NCI-H146 (cell line): Measurements from ENCODE around the gene SLC2A5.

Experiments used
- DNase-seq: peaks from one replicate; lab custom pipeline; 2025; lab: John Stamatoyannopoulos, UW

SLC2A5 gene

GRCh38 chr1:9088807-9089206 lies 19.4 kb upstream of the SLC2A5 start:
- no peak for DNase-seq

DNA sequence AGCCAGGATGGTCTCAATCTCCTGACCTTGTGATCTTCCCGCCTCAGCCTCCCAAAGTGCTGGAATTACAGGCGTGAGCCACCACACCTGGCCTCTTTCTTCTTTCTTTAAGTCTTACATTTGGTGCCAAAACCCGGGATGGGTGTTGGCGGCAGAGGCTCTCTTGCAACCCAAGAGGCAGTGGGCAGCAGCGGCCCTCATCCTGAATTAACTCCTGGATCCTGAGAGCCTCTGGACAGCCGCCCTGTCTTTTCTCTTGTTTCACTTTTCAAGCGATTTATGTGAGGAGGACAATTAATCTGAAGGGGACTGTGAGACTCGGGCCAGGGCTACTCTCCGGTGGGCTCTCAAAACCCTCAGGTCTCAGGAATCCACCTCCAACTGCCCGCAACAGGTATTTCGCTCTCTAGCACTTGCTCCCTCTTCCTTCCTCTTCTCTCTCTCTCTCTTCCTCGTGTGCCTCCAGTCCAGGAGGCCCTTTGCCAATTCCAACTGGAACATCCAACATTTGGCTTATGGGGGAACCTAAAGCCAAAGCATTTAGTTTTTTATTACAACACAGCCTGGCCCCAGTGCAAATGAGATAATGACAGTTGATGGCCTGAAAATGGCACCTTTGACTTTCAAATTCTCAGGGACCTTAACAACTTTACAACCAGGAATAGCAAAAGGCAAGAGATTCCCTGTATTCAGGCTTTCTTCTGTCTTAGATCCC lies 18.1 kb upstream of the SLC2A5 start:
- no peak for DNase-seq

DNA sequence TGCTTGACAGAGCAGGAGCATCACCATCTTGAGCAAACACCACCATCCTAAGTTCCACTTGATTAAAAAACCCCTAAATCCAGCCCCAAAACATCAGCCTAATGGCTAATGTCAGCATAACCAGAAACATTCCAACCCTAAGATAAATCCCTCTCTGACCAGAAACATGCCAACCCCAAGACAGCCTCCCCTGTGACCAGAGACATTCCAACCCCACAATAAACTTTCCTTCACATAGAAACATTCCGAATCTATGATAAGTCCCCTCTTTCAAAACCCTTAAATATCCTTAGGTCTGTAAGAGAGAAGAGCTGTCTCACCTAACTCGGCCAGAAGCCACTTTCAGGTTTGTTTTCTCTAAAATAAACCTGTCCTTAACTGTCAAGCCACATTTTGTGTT lies 17.4 kb upstream of the SLC2A5 start:
- no peak for DNase-seq

DNA sequence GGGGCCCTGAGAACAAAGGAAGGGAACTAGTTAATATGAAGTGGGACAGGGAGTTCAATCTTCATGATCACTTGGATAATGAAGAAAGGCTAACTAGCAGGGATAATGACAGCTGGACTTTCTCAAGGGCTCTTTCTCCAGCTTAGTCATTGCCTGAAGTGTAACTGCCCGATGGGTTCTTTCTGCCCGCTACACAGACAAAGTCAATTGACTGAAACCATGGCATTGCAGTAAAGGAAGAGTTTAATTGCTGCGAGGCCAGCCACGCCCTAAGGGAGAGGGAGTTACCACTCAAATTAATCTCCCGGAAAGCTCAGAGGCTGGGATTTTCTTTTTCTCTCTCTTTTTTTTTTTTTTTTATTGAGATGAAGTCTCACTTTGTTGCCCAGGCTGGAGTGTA lies 16.6 kb upstream of the SLC2A5 start:
- DNase-seq = no peak

- no peak for DNase-seq
These were observed 16.0 kb upstream of the SLC2A5 start for GRCh38 chr1:9085306-9085940.

GRCh38 chr1:9084906-9085305 lies 15.5 kb upstream of the SLC2A5 start:
- no peak for DNase-seq

DNA sequence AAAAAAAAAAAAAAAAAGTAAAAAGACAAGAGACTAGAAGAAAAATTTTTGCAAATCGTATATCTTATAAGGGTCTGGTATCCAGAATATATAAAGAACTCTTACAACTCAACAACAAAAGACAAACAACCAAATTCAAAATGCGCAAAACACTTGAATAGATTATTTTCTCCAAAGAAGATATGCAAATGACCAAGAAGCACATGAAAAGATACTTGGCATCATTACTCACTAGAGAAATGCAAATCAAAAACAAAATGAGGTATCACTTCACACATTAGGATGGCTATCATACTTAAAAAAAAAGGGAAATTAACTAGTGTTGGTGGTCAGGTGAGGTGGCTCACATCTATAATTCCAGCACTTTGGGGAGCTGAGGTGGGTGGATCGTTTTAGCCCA lies 12.0 kb upstream of the SLC2A5 start:
- DNase-seq = no peak

- no peak for DNase-seq
These were observed 11.4 kb upstream of the SLC2A5 start for GRCh38 chr1:9080705-9081291.

DNA sequence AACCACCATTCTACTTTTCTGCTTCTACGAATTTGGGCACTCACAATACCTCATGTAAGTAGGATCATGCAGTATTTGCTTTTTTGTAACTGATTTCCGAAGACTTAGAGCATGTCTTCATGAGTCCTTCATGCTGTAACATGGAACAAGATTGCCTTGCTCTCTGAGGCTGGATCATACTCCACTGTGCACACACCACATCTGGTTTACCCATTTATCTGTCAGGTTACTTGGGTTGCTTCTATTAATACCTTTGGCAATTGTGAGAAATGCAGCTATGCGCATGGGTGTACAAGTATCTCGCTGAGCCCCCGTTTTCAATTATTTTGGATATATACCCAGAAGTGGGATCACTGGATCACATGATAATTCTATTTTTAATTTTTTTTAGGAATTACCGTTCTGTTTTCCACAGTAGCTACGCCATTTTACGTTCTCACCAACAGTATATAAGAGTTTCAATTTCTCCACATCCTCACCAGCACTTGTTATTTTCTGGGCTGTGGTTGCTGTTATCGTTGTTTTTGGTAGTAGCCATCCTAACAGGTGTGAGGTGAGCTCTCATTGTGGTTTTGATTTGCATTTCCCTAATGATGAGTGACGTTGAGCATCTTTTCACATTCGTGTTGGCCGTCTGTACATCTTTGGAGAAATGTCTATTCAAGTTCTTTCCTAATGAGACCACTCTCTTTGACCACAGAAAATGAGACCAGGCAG lies 10.7 kb upstream of the SLC2A5 start:
- DNase-seq = no peak

DNA sequence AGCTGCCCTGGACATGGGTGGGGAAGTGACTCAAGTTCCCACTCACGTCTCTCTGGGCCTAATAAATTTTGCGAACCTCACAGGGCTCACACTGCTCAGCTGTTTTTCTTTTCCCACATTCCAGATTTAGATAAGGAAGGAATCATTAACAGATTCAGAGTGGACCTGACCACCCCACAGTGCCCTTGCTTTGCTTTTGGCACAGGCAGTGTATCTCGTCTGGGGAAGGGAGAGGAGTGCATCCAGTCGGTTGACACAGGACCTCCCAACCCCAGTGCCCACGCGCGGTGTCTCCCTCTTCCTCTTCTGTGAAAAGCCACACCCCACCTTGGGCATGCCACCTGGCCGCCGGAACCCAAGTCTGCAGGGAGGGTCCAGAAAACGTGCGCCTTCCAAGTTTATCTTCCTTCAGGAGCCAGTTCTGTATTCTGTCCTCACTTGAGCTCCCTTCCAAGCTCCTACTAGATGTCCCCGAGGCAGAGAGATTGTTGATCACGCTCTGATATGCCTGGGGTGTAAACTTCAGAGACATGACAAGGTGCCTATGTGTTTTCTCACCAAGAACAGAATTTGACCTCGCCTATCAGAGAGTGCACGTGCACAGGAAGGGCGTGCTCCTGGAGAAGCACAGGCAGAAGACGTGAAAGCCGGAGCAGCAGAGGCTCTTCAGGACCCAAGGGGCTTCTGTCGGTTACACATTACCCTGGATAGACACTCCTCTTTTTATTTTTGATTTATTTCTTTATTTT lies 9.5 kb upstream of the SLC2A5 start:
- DNase-seq = no peak

- no peak for DNase-seq
These were observed 8.7 kb upstream of the SLC2A5 start for GRCh38 chr1:9078015-9078751.

- DNase-seq = no peak
These were observed 5.6 kb upstream of the SLC2A5 start for GRCh38 chr1:9075022-9075421.

- no peak for DNase-seq
These were observed 3.7 kb upstream of the SLC2A5 start for GRCh38 chr1:9073143-9073542.

DNA sequence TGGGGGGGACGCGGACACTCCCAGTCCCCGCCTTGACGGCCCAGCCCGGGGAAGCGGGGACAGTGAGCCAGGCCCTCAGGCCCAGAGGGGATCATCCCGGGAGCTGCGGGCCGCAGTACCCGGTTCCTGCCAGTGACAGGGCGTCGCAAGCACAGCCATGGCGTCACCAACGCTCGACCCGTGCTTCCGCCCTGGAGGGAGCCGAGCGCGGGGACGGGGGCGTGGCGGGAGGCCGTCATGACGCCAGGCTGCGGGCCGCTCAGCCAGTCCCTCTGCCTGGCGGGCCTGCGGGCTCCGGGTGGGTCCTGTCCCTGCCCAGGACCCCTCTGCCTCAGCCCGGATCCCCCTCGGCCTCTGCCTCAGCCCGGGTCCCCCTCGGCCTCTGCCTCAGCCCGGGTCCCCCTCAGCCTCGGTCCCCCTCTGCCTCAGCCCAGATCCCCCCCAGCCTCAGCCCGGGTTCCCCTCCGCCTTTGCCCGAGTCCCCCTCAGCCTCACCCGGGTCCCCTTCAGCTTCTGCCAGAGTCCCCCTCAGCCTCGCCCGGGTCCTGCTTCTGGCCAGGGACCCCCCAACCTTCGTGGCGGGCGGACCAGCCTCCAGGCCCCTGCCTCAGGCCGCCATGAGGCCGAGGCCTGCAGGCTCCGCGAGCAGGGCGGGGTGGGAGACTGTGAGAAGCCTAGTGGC lies 2.3 kb upstream of the SLC2A5 start:
- no peak for DNase-seq

DNA sequence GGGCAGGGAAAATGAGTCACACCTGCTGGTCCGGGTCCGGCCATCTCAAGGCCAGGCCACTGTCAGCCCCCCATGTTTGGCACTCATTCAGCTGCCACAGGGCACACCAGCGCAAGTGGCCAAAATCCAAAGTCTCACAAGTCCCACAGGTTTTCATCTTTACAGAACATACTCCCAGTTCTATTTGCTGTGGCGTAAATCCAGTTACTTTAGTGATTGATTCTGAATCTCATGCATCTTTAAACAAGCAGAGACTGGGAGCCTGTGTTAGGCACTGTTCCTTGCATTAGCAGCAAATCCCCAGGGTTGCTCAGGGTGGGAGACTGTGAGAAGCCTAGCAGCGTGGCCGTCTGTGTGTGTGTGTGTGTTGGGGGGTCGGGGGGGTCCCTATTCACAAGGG lies 1.1 kb upstream of the SLC2A5 start:
- no peak for DNase-seq

DNA sequence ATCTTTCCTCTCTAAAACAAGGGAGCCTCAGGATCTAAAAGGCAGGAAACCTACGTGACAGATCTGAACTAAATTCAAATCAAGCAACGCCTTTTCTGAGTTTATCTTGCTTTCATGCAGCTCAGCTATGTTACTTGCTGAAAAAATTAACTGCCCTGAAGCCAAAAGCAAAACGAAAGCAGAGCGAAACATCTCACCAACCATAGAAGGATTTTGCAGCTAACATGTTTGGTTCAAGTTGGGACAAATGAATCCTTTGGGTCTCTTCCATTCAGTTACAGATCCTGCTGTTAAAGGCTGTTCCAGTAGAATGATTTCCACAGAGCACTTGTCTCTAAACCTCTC lies 482 bp downstream of the SLC2A5 start:
- no peak for DNase-seq

DNA sequence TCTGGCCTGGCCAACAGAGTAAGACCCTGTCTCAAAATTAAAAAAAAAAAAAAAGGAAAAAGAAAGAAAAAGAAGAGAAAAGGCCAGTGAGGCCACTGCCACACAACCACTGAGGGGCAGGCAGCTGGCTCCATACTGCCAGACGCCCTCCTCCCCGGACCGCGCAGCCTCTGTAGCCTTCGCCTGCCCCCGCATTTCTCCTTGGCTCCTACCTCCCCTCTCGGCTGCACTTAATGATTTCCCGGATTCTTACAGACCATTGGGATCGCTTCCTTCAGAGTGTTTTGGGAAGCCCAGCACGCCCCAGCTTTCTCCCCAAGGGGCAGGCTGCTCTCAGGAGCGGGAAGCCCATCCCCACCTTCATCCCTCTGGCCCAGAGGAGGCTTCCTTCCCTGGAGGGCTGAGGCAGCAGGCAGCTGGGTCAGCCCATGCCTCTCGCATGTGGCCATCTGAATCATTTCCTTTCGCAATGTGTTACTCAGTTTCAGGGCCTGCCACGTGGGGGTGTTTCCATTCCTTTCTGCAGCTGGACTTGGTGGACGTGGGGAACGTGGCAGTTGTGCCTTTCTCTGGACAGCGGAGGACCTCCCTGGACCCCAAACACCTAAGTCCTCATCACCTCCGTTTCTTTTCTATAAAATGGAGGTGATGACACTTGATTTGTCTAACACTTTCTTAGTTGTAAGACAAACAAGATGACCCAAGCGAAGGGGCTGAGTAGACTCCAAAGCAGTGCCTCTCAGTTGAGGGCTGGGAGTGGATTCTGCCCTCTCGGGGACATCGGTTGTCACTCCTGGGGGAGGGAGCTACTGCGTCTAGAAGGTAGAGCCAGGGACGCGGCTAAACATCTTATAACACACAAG lies 2.3 kb downstream of the SLC2A5 start:
- DNase-seq = no peak

- no peak for DNase-seq
These were observed 4.2 kb downstream of the SLC2A5 start for GRCh38 chr1:9065213-9065751.

GRCh38 chr1:9062846-9063245 lies 6.6 kb downstream of the SLC2A5 start:
- DNase-seq = no peak

DNA sequence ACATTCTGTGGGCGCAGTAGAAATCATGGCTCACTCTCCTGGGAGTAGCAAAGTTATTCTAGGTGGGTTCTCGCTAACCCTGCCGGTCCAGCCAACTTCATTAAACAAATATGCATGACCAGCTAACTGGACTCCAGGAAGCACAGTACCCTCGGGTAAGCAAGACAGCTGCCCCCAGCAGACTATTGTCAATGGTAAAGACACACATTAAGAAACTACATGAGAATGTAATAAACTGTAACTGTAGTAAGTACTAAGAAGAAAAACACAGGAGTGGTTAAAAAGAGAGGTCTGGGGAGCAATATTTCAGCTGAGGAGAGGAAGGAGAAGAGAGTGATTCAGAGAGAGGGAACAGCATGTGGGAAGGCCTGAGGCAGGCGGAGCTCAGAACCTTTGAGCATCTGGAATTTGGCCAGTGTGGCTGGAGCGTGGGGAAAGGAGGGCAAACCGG lies 7.4 kb downstream of the SLC2A5 start:
- DNase-seq = no peak
